HepG2 (cell line): Measurements from ENCODE around the gene ZDHHC7. TPM values are rescaled to one million over a fixed set of nuclear protein-coding genes. Genes with fewer than 3 reads are reported as not detected.

Experiments used
- ATAC-seq: fragments of 200-7000 bp; cut with Tn5 transposase; 3 replicates; pipeline ENCODE4 v1.9.1; 2020; ENCODE audit warnings: mild to moderate bottlenecking, moderate library complexity
- BruUV-seq: library from RNA; stranded (reverse); fragments of 400-500 nt; replicated peaks from 2 replicates; lab custom pipeline; 2021; lab: Mats Ljungman, UMichigan
- CTCF ChIA-PET: fragments of 300-600 bp; formaldehyde crosslinking; extraction: SDS; loops from one replicate; lab custom pipeline; 2021; ENCODE audit warnings: low total read pairs, inconsistent platforms, low intra/inter-chr PET ratio; lab: Yijun Ruan, JAX
- POLR2A ChIA-PET: fragments of 350-600 bp; sonication (Branson Sonifier 250); formaldehyde crosslinking; loops from one replicate; lab custom pipeline; 2020; ENCODE audit warnings: antibody characterized with exemption, inconsistent platforms; lab: Yijun Ruan, JAX
- DNase-seq: peaks from one replicate; pipeline ENCODE4 v3.0.0-alpha.2; 2015; ENCODE audit warnings: low spot score
- FAIRE-seq: peaks from 3 replicates; lab custom pipeline; 2011; peaks lifted over from hg19 to GRCh38; lab: Jason Lieb, UNC
- H2AFZ ChIP-seq: one replicate; pipeline ENCODE4 v1.6.1; 2011; ENCODE audit warnings: low read length, inconsistent platforms
- H3K27ac ChIP-seq: fragments of 300-600 bp; 3 replicates; pipeline ENCODE4 v1.8.0; 2011; ENCODE audit warnings: mixed run types, mild to moderate bottlenecking, mixed read lengths, low read length, inconsistent platforms; ENCODE audit not compliant: insufficient read depth; ENCODE audit errors: extremely low read length
- H3K27me3 ChIP-seq, 2 experiments: fragments of 200-600 bp in 1 of 2; 2 replicates in 1 of 2; 3 replicates in 1 of 2; pipeline versions ENCODE4 v1.6.0 to v1.8.0; 2011; ENCODE audit warnings: low read length in 2 of 2, mild to moderate bottlenecking in 2 of 2, moderate library complexity in 2 of 2, inconsistent platforms in 1 of 2; ENCODE audit not compliant: insufficient read depth in 2 of 2, control insufficient read depth in 1 of 2
- H3K36me3 ChIP-seq, 2 experiments: fragments of 200-600 bp in 1 of 2; replicated peaks in 1 of 2; 2 replicates in 1 of 2; 3 replicates in 1 of 2; pipeline versions ENCODE4 v1.5.1 to v1.8.0; 2011; ENCODE audit warnings: low read length in 2 of 2, inconsistent platforms in 1 of 2; ENCODE audit not compliant: insufficient read depth in 2 of 2, control insufficient read depth in 1 of 2
- H3K4me1 ChIP-seq: 2 replicates; pipeline ENCODE4 v1.5.1; 2012; ENCODE audit warnings: low read length, inconsistent platforms; ENCODE audit not compliant: insufficient read depth
- H3K4me2 ChIP-seq: 2 replicates; pipeline ENCODE4 v1.6.0; 2011; ENCODE audit warnings: low read depth, low read length, inconsistent platforms
- H3K4me3 ChIP-seq, 3 experiments: fragments of 200-600 bp in 1 of 3; sonication (generic), shearing (Covaris generic) in 1 of 3; replicated peaks in 1 of 3; 2 replicates each; pipeline ENCODE4 v1.5.1; 2011 to 2016; ENCODE audit warnings: low read length in 3 of 3, inconsistent platforms in 2 of 3, low read depth in 2 of 3, mild to moderate bottlenecking in 2 of 3, control low read depth in 1 of 3, mixed read lengths in 1 of 3; ENCODE audit not compliant: insufficient read depth in 1 of 3
- H3K79me2 ChIP-seq: one replicate; pipeline ENCODE4 v1.6.1; 2011; ENCODE audit warnings: low read length, inconsistent platforms; ENCODE audit not compliant: insufficient read depth
- H3K9ac ChIP-seq: 2 replicates; pipeline ENCODE4 v1.6.0; 2011; ENCODE audit warnings: mild to moderate bottlenecking, low read depth, low read length, inconsistent platforms; ENCODE audit not compliant: insufficient read depth
- H3K9me3 ChIP-seq: 2 replicates; pipeline ENCODE4 v1.5.1; 2012; ENCODE audit warnings: mild to moderate bottlenecking, low read length
- H4K20me1 ChIP-seq: 2 replicates; pipeline ENCODE4 v1.6.0; 2011; ENCODE audit warnings: inconsistent platforms, mild to moderate bottlenecking, low read length, moderate library complexity; ENCODE audit not compliant: insufficient read depth
- BORCS8-MEF2B ChIP-seq: sonication (generic); formaldehyde crosslinking; IDR thresholded peaks from 2 replicates; pipeline ENCODE4 v1.8.0; 2022; ENCODE audit warnings: mild to moderate bottlenecking, missing genetic modification reagents
- CREM ChIP-seq, 2 experiments: sonication (generic) in 1 of 2; formaldehyde crosslinking in 1 of 2; IDR thresholded peaks; 2 replicates each; pipeline versions ENCODE4 v1.4.0 to v1.6.1; 2016 to 2020; ENCODE audit warnings: antibody characterized with exemption in 1 of 2, mild to moderate bottlenecking in 1 of 2, missing genetic modification reagents in 1 of 2
- DPF2 ChIP-seq: sonication (generic); formaldehyde crosslinking; IDR thresholded peaks from 2 replicates; pipeline ENCODE4 v1.4.0; 2020; ENCODE audit warnings: mild to moderate bottlenecking, low read depth, missing genetic modification reagents, borderline replicate concordance
- ISL2 ChIP-seq: sonication (generic); formaldehyde crosslinking; IDR thresholded peaks from 2 replicates; pipeline ENCODE4 v1.5.0; 2020; ENCODE audit warnings: missing genetic modification reagents
- MTF2 ChIP-seq: sonication (generic); formaldehyde crosslinking; IDR thresholded peaks from 2 replicates; pipeline ENCODE4 v1.5.0; 2020; ENCODE audit warnings: missing genetic modification reagents, borderline replicate concordance
- MYC ChIP-seq: sonication (generic); formaldehyde crosslinking; IDR thresholded peaks from 2 replicates; pipeline ENCODE4 v1.9.0; 2021; ENCODE audit warnings: missing genetic modification reagents, borderline replicate concordance
- ONECUT2 ChIP-seq: sonication (generic); formaldehyde crosslinking; IDR thresholded peaks from 2 replicates; pipeline ENCODE4 v1.4.0; 2020; ENCODE audit warnings: missing genetic modification reagents
- PBX3 ChIP-seq: sonication (generic); formaldehyde crosslinking; IDR thresholded peaks from 2 replicates; pipeline ENCODE4 v1.8.1; 2023; ENCODE audit warnings: missing genetic modification reagents, inconsistent platforms, borderline replicate concordance
- SKIL ChIP-seq: sonication (generic); formaldehyde crosslinking; IDR thresholded peaks from 2 replicates; pipeline ENCODE4 v1.8.0; 2022; ENCODE audit warnings: missing genetic modification reagents, mild to moderate bottlenecking, moderate library complexity, borderline replicate concordance
- SOX5 ChIP-seq: IDR thresholded peaks from 2 replicates; pipeline ENCODE4 v1.6.1; 2016; ENCODE audit warnings: borderline replicate concordance
- ZBTB49 ChIP-seq: sonication (generic); formaldehyde crosslinking; IDR thresholded peaks from 2 replicates; pipeline ENCODE4 v1.4.0; 2020; ENCODE audit warnings: missing genetic modification reagents, borderline replicate concordance
- ZFX ChIP-seq: sonication (generic); formaldehyde crosslinking; IDR thresholded peaks from 2 replicates; pipeline ENCODE4 v1.4.0; 2020; ENCODE audit warnings: mild to moderate bottlenecking, low read depth, missing genetic modification reagents, moderate library complexity
- ZNF431 ChIP-seq: sonication (generic); formaldehyde crosslinking; IDR thresholded peaks from 2 replicates; pipeline ENCODE4 v1.9.0; 2022; ENCODE audit warnings: missing genetic modification reagents, low read depth, mild to moderate bottlenecking, borderline replicate concordance
- ZNF484 ChIP-seq: sonication (generic); formaldehyde crosslinking; IDR thresholded peaks from 2 replicates; pipeline ENCODE4 v1.5.1; 2020; ENCODE audit warnings: mild to moderate bottlenecking, low read depth, missing genetic modification reagents, borderline replicate concordance
- ZNF644 ChIP-seq: IDR thresholded peaks from 2 replicates; pipeline ENCODE4 v1.6.1; 2016; ENCODE audit warnings: low read depth
- ZNF772 ChIP-seq: sonication (generic); formaldehyde crosslinking; IDR thresholded peaks from 2 replicates; pipeline ENCODE4 v1.5.0; 2020; ENCODE audit warnings: mild to moderate bottlenecking, missing genetic modification reagents
- ZNF775 ChIP-seq: sonication (generic); formaldehyde crosslinking; IDR thresholded peaks from 2 replicates; pipeline ENCODE4 v1.4.0; 2020; ENCODE audit warnings: missing genetic modification reagents, mild to moderate bottlenecking, moderate library complexity, borderline replicate concordance
- WGBS: methylation state at CpG from one replicate; pipeline ENCODE4 v1.1.6; 2017; ENCODE audit warnings: low lambda C conversion rate; 5-methylcytosine and 5-hydroxymethylcytosine counted together
- in situ Hi-C: cut with HindIII; loops from 2 replicates; pipeline ENCODE4 v1.10.0; 2017; ENCODE audit warnings: low pct_unique_long_range_greater_than_20kb; ENCODE audit not compliant: extremely low pct_ligation_motif_present
- intact Hi-C: fragments of 100-400 bp; cut with micrococcal nuclease; formaldehyde crosslinking; loops from one replicate; pipeline ENCODE4 v1.10.0; 2022; ENCODE audit not compliant: unreplicated experiment
- polyA plus RNA-seq, 8 experiments: library from polyadenylated mRNA; depleted of rRNA in 3 of 8; stranded (reverse) in 7 of 8; unstranded in 1 of 8; fragments of >200 nt; fragmentation: Illumina TruSeq in 4 of 8; extraction: Trizol in 4 of 8; gene quantifications; 2 replicates each; pipeline versions ENCODE4 v1.2.1 to v1.2.3, GENCODE V29; 2011 to 2016; ENCODE audit warnings: low read depth in 4 of 8, missing spikeins in 1 of 8, mixed read lengths in 1 of 8; ENCODE audit not compliant: insufficient read depth in 1 of 8
- total RNA-seq, 5 experiments: library from RNA; depleted of rRNA; stranded (reverse); fragments of >200 nt; fragmentation: Illumina TruSeq; extraction: Trizol; gene quantifications; 2 replicates each; pipeline ENCODE4 v1.2.3, GENCODE V29; 2016; ENCODE audit warnings: low read depth in 1 of 5

Gene ZDHHC7
- total and polyA plus RNA-seq, 2 of the 13 experiments (the other 11 are each of a cell fraction or from before 2014, with no cell fraction given) = 46.8 to 67.6 TPM

- BruUV-seq = no TSS peak
- H2AFZ ChIP-seq = no peak overlapping the region
- peaks cover 33% of the 10 kb centered on the region for H3K4me1 ChIP-seq
- in situ Hi-C loops (loop anchor here (5.0 kb wide), 1 partner anchor 38 kb away; no protein-coding TSS in a partner anchor), intact Hi-C loops (no loop called here)
- no peaks in the 10 kb centered on the region for H3K79me2 ChIP-seq
- no peak overlapping the region for H3K4me3 ChIP-seq
- peaks cover 9 to 51% of the 10 kb centered on the region in 2 experiments; a peak in 4 of 5 replicates for H3K27me3 ChIP-seq
- 22% methylated on average over 14 of the region's 16 CpGs for WGBS
- ATAC-seq (no peak), FAIRE-seq (no peak), DNase-seq (no peak)
- no peak overlapping the region for H3K27ac ChIP-seq
- TF ChIP-seq ZBTB49 (CRISPR knock-in tag) (no peak), DPF2 (CRISPR knock-in tag) (no peak), CREM (IDR thresholded peaks at IDR 0.05) (no peak), CREM (CRISPR knock-in tag; IDR thresholded peaks at IDR 0.05) (no peak), MYC (CRISPR knock-in tag) (no peak), BORCS8-MEF2B (CRISPR knock-in tag) (no peak), PBX3 (CRISPR knock-in tag) (no peak), MTF2 (CRISPR knock-in tag) (no peak), ZFX (CRISPR knock-in tag) (no peak), SKIL (no peak), ZNF644 (CRISPR knock-in tag) (no peak), ZNF431 (CRISPR knock-in tag) (no peak), ZNF775 (CRISPR knock-in tag) (no peak), ZNF772 (no peak), ONECUT2 (no peak), ZNF484 (CRISPR knock-in tag) (no peak), ISL2 (CRISPR knock-in tag) (no peak), SOX5 (no peak)
- H4K20me1 ChIP-seq = no peaks in the 10 kb centered on the region
- CTCF ChIA-PET = interaction anchor here (1.3 to 1.4 kb wide), 2 partner anchors 23 to 42 kb away, joined by 3 read pairs; no protein-coding TSS in a partner anchor
- no peaks in the 10 kb centered on the region for H3K9me3 ChIP-seq
- no peak overlapping the region for H3K9ac ChIP-seq
- no peak overlapping the region for H3K4me2 ChIP-seq
- H3K36me3 ChIP-seq = no peaks in the 10 kb centered on the region
- POLR2A ChIA-PET = no interaction called here
These were observed 82.5 kb downstream of the ZDHHC7 start for GRCh38 chr16:84928679-84929420.
